HG02623 (cell line): ENCODE data around the gene THRB.
A peak's percentile ranks its signal among the peaks of the same experiment; 100 is the strongest.

Experiments used
- ATAC-seq: cut with Tn5 transposase; IDR thresholded peaks from one replicate; pipeline ENCODE4 v1.9.1; 2021; ENCODE audit warnings: moderate library complexity; ENCODE audit not compliant: unreplicated experiment

Gene THRB

GRCh38 chr3:24494618-24495325 lies at the start of gene THRB:
TSS of gene THRB (minus strand) at chr3:24494850.
- ATAC-seq: peak; percentile 54

GRCh38 chr3:24541935-24542334 lies 47.3 kb upstream of the THRB start:
- no peak for ATAC-seq

- no peak for ATAC-seq
Measured at GRCh38 chr3:24540821-24541220, 46.2 kb upstream of the THRB start.

GRCh38 chr3:24539699-24540098 lies 45.0 kb upstream of the THRB start:
- no peak for ATAC-seq

- ATAC-seq: no peak
Measured at GRCh38 chr3:24538891-24539290, 44.2 kb upstream of the THRB start.

GRCh38 chr3:24533561-24534193 lies 39.0 kb upstream of the THRB start:
- ATAC-seq: no peak

GRCh38 chr3:24530471-24530870 lies 35.8 kb upstream of the THRB start:
- ATAC-seq: no peak

GRCh38 chr3:24529210-24529609 lies 34.6 kb upstream of the THRB start:
- ATAC-seq: no peak

GRCh38 chr3:24526640-24527212 lies 32.1 kb upstream of the THRB start:
- no peak for ATAC-seq

- ATAC-seq: no peak
Measured at GRCh38 chr3:24525557-24525956, 30.9 kb upstream of the THRB start.

- no peak for ATAC-seq
Measured at GRCh38 chr3:24525022-24525421, 30.4 kb upstream of the THRB start.

GRCh38 chr3:24523988-24524727 lies 29.5 kb upstream of the THRB start:
- no peak for ATAC-seq

GRCh38 chr3:24523215-24523614 lies 28.6 kb upstream of the THRB start:
- no peak for ATAC-seq

- ATAC-seq: no peak
Measured at GRCh38 chr3:24522146-24522579, 27.5 kb upstream of the THRB start.

GRCh38 chr3:24521420-24522145 lies 26.9 kb upstream of the THRB start:
- no peak for ATAC-seq

GRCh38 chr3:24520976-24521419 lies 26.3 kb upstream of the THRB start:
- no peak for ATAC-seq

GRCh38 chr3:24520101-24520495 lies 25.4 kb upstream of the THRB start:
- ATAC-seq: no peak

- peak; percentile 46 for ATAC-seq
Measured at GRCh38 chr3:24519368-24520100, 24.9 kb upstream of the THRB start.

- no peak for ATAC-seq
Measured at GRCh38 chr3:24518990-24519367, 24.3 kb upstream of the THRB start.

GRCh38 chr3:24514119-24514518 lies 19.5 kb upstream of the THRB start:
- no peak for ATAC-seq
